GM12878 (cell line): ENCODE data around the gene SAMSN1. TPM values are rescaled to one million over a fixed set of nuclear protein-coding genes. Genes with fewer than 3 reads are reported as not detected.

Source experiments
- ATAC-seq: fragments of 200-7000 bp; cut with Tn5 transposase; 3 replicates; pipeline ENCODE4 v1.9.1; 2020; ENCODE audit warnings: mild to moderate bottlenecking, moderate library complexity
- BruUV-seq: library from RNA; stranded (reverse); fragments of 400-500 nt; replicated peaks from 2 replicates; lab custom pipeline; 2021; lab: Mats Ljungman, UMichigan
- CTCF ChIA-PET: fragments of 300-600 bp; sonication (Branson Sonifier 250); formaldehyde crosslinking; extraction: SDS; loops from one replicate; lab custom pipeline; 2021; ENCODE audit warnings: inconsistent platforms; lab: Yijun Ruan, JAX
- POLR2A ChIA-PET: fragments of 350-600 bp; formaldehyde crosslinking; extraction: SDS; loops from one replicate; lab custom pipeline; 2021; ENCODE audit warnings: inconsistent platforms; lab: Charles Lee
- RAD21 ChIA-PET: fragments of 300-600 bp; sonication (Branson Sonifier 250); formaldehyde crosslinking; loops from one replicate; lab custom pipeline; 2023; ENCODE audit warnings: antibody characterized with exemption; ENCODE audit not compliant: unreplicated experiment; lab: Charles Lee
- SMC1A ChIA-PET: fragments of 300-600 bp; sonication (Branson Sonifier 250); formaldehyde crosslinking; loops from one replicate; lab custom pipeline; 2023; ENCODE audit not compliant: unreplicated experiment, uncharacterized antibody; lab: Charles Lee
- DNase-seq: peaks from one replicate; pipeline ENCODE4 v3.0.0-alpha.2; 2011; ENCODE audit warnings: low read depth, low spot score
- FAIRE-seq: peaks from 3 replicates; lab custom pipeline; 2011; peaks lifted over from hg19 to GRCh38; lab: Jason Lieb, UNC
- H2AFZ ChIP-seq: 2 replicates; pipeline ENCODE4 v1.6.0; 2011; ENCODE audit warnings: low read depth, low read length, control low read depth; ENCODE audit not compliant: control insufficient read depth
- H3K27ac ChIP-seq: 2 replicates; pipeline ENCODE4 v1.5.1; 2011; ENCODE audit warnings: control low read depth; ENCODE audit not compliant: control insufficient read depth, insufficient read depth
- H3K27me3 ChIP-seq, 2 experiments: replicated peaks in 1 of 2; 2 replicates each; pipeline versions ENCODE4 v1.6.0 to v1.6.1; 2011; ENCODE audit warnings: low read length in 1 of 2; ENCODE audit not compliant: control insufficient read depth in 2 of 2, insufficient read depth in 2 of 2
- H3K36me3 ChIP-seq, 2 experiments: 2 replicates each; pipeline ENCODE4 v1.5.1; 2011; ENCODE audit warnings: low read length in 1 of 2; ENCODE audit not compliant: control insufficient read depth in 2 of 2, insufficient read depth in 2 of 2
- H3K4me1 ChIP-seq: 2 replicates; pipeline ENCODE4 v1.6.1; 2011; ENCODE audit warnings: mild to moderate bottlenecking, low read length, moderate library complexity, mixed read lengths; ENCODE audit not compliant: control insufficient read depth, insufficient read depth
- H3K4me2 ChIP-seq: 2 replicates; pipeline ENCODE4 v1.6.0; 2011; ENCODE audit warnings: control low read depth; ENCODE audit not compliant: control insufficient read depth, insufficient read depth
- H3K4me3 ChIP-seq: fragments of 200-600 bp; sonication (generic); 2 replicates; pipeline ENCODE4 v1.5.1; 2016
- H3K79me2 ChIP-seq: 2 replicates; pipeline ENCODE4 v1.6.0; 2011; ENCODE audit warnings: low read length; ENCODE audit not compliant: control insufficient read depth, insufficient read depth
- H3K9ac ChIP-seq: 2 replicates; pipeline ENCODE4 v1.8.0; 2011; ENCODE audit warnings: low read length, control low read depth, mixed read lengths; ENCODE audit not compliant: control insufficient read depth, insufficient read depth
- H3K9me3 ChIP-seq: replicated peaks from 3 replicates; pipeline ENCODE4 v1.5.1; 2011; ENCODE audit warnings: mild to moderate bottlenecking, low read length; ENCODE audit not compliant: control insufficient read depth, insufficient read depth
- H4K20me1 ChIP-seq: 2 replicates; pipeline ENCODE4 v1.6.0; 2011; ENCODE audit not compliant: control insufficient read depth, insufficient read depth
- CBFB ChIP-seq: IDR thresholded peaks from 2 replicates; pipeline ENCODE4 v1.6.1; 2016; ENCODE audit warnings: antibody characterized with exemption, low read depth
- EED ChIP-seq: sonication (generic); IDR thresholded peaks from 2 replicates; pipeline ENCODE4 v1.6.1; 2016; ENCODE audit warnings: antibody characterized with exemption, low read depth
- ESRRA ChIP-seq: IDR thresholded peaks from 2 replicates; pipeline ENCODE4 v1.6.1; 2012; ENCODE audit warnings: mild to moderate bottlenecking, low read length, improper control_type of control experiment
- IKZF1 ChIP-seq: fragments of 450-650 bp; conservative IDR thresholded peaks from 2 replicates; pipeline ENCODE4 v1.6.1; 2017; ENCODE audit warnings: antibody characterized with exemption, mild to moderate bottlenecking
- IKZF2 ChIP-seq, 2 experiments: fragments of 450-650 bp; IDR thresholded peaks; 2 replicates each; pipeline ENCODE4 v1.6.1; 2017; ENCODE audit warnings: mild to moderate bottlenecking in 2 of 2, moderate library complexity in 2 of 2
- IRF4 ChIP-seq: IDR thresholded peaks from 2 replicates; pipeline ENCODE4 v1.6.1; 2011; ENCODE audit warnings: low read depth, low read length
- LARP7 ChIP-seq: fragments of 450-650 bp; IDR thresholded peaks from 2 replicates; pipeline ENCODE4 v1.6.1; 2017; ENCODE audit warnings: mild to moderate bottlenecking
- MTA2 ChIP-seq: fragments of 450-650 bp; IDR thresholded peaks from 2 replicates; pipeline ENCODE4 v1.6.1; 2016; ENCODE audit warnings: low read depth, mild to moderate bottlenecking, moderate library complexity
- NFIC ChIP-seq: IDR thresholded peaks from 2 replicates; pipeline ENCODE4 v1.6.1; 2012; ENCODE audit warnings: low read depth, mild to moderate bottlenecking, inconsistent platforms, low read length, moderate library complexity
- NRF1 ChIP-seq: conservative IDR thresholded peaks from 2 replicates; pipeline ENCODE4 v1.6.1; 2011; ENCODE audit warnings: mild to moderate bottlenecking, low read depth, low read length, improper control_type of control experiment
- RUNX3 ChIP-seq: IDR thresholded peaks from 2 replicates; pipeline ENCODE4 v1.6.1; 2012; ENCODE audit warnings: low read length, inconsistent platforms
- SPI1 ChIP-seq: IDR thresholded peaks from 2 replicates; pipeline ENCODE4 v1.6.1; 2011; ENCODE audit warnings: low read depth, mild to moderate bottlenecking, low read length, moderate library complexity, borderline replicate concordance; ENCODE audit not compliant: insufficient read depth
- ZZZ3 ChIP-seq: IDR thresholded peaks from 2 replicates; pipeline ENCODE4 v1.6.1; 2011; ENCODE audit warnings: low read depth; ENCODE audit not compliant: control insufficient read depth, insufficient read length
- WGBS: methylation state at CpG from one replicate; pipeline ENCODE4 v1.1.6; 2016; ENCODE audit warnings: low lambda C conversion rate; ENCODE audit not compliant: insufficient replicate concordance, insufficient coverage; ENCODE audit errors: missing lambda C conversion rate; 5-methylcytosine and 5-hydroxymethylcytosine counted together
- in situ Hi-C: fragments of 300-500 bp; cut with MboI; formaldehyde crosslinking; loops from 9 replicates; pipeline ENCODE4 v1.14.3; 2018; ENCODE audit warnings: mixed read lengths
- intact Hi-C: fragments of 100-400 bp; cut with micrococcal nuclease; formaldehyde crosslinking; loops from one replicate; pipeline ENCODE4 v1.14.2; 2022; ENCODE audit not compliant: unreplicated experiment
- polyA plus RNA-seq, 11 experiments: library from polyadenylated mRNA; depleted of rRNA in 4 of 11; unstranded in 6 of 11; stranded (reverse) in 5 of 11; fragments of >200 nt; fragmentation: Nextera tagmentation in 4 of 11; fragmentation: Illumina TruSeq in 1 of 11; extraction: Ambion mirVana in 4 of 11; extraction: Trizol in 1 of 11; gene quantifications; 1 replicate in 1 of 11; 2 replicates in 10 of 11; pipeline versions ENCODE4 v1.2.1 to v1.2.3, GENCODE V29; 2011 to 2016; ENCODE audit warnings: inconsistent platforms in 2 of 11, missing spikeins in 2 of 11, low read depth in 1 of 11
- total RNA-seq, 4 experiments: library from RNA; depleted of rRNA in 3 of 4; stranded (reverse); fragments of >200 nt in 3 of 4; fragmentation: Illumina TruSeq in 1 of 4; extraction: Trizol in 1 of 4; gene quantifications; 2 replicates each; pipeline versions ENCODE4 v1.2.1 to v1.2.3, GENCODE V29; 2013 to 2021
- TF ChIP-seq, protein P1 (sequence below): fragments of 450-650 bp; formaldehyde crosslinking; IDR thresholded peaks from 2 replicates; pipeline ENCODE4 v1.4.0; 2020; ENCODE audit warnings: mild to moderate bottlenecking, moderate library complexity
- TF ChIP-seq, protein P2 (sequence below): fragments of 450-650 bp; IDR thresholded peaks from 2 replicates; pipeline ENCODE4 v1.6.1; 2017; ENCODE audit warnings: mild to moderate bottlenecking, moderate library complexity

The SAMSN1 gene
- total and polyA plus RNA-seq, 10 of the 15 experiments (the other 5 are each of a cell fraction or from before 2014, with no cell fraction given): 23.2 to 102 (median 44.9) TPM

DNA sequence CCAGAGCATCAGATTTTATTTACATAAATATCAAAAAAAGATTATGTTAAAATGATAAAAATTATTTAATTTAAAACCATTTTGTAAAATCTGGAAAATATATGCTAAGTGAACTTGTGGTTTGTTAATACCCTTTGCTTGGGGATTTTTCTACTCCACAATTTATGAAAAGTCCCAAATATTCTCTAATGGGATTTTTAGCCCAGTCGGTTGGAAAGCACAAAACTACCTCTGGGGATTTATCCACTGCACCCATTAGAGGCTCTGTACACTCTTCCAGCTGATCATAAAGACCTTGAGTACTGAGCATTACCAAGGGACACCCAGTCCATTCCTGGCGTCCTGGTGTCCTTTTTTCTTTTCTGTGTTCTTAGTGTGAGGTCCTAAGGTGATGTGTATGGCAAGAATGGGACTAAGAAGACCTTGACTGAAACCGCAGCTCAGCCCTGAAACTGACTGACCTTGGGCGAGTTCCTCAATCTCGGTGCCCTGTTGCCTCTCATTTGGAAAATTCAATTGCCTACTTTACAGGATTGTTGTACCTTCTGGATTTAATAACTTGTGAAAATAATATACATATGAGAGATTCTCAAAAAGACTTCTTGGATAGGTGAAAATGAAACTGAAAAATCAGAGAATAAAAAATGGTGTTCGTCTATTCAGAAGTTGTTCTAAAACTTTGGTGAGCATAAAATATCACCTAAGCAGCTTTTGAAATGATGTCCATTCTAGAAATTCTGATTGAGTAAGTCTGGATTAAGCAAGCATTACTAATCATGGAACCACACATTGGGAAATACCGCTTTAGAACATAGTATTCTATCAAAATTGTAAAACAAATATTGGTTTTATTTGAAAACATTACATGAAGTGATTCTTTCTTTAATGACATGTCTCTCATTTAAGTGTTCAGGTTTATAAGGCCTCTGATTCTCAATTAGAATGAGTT, 21.5 kb upstream of the SAMSN1 start:
- H2AFZ ChIP-seq: peak overlapping the region; percentile 61
- BruUV-seq: no TSS peak
- peak; percentile 81 for ATAC-seq
- intact Hi-C loops: no loop called here
- DNase-seq: no peak
- H4K20me1 ChIP-seq: no peaks in the 10 kb centered on the region
- ChIA-PET CTCF (interaction anchor here (1.1 to 2.3 kb wide), 4 partner anchors 9 to 26 kb away, joined by 3 to 7 read pairs (median 4); no protein-coding TSS in a partner anchor), SMC1A (interaction anchor here (0.6 to 9.1 kb wide), 11 partner anchors 11 to 169 kb away, joined by 3 to 81 read pairs (median 4); no protein-coding TSS in a partner anchor), RAD21 (interaction anchor here (0.7 to 2.0 kb wide), 8 partner anchors 9 to 195 kb away, joined by 3 to 7 read pairs (median 4); no protein-coding TSS in a partner anchor), POLR2A (interaction anchor here (0.6 to 1.7 kb wide), 3 partner anchors 8 to 165 kb away, joined by 3 to 6 read pairs (median 6); no protein-coding TSS in a partner anchor)
- TF ChIP-seq RUNX3: peak; percentile 81
- peak; percentile 73 for TF ChIP-seq SPI1
- TF ChIP-seq, protein P1, sequence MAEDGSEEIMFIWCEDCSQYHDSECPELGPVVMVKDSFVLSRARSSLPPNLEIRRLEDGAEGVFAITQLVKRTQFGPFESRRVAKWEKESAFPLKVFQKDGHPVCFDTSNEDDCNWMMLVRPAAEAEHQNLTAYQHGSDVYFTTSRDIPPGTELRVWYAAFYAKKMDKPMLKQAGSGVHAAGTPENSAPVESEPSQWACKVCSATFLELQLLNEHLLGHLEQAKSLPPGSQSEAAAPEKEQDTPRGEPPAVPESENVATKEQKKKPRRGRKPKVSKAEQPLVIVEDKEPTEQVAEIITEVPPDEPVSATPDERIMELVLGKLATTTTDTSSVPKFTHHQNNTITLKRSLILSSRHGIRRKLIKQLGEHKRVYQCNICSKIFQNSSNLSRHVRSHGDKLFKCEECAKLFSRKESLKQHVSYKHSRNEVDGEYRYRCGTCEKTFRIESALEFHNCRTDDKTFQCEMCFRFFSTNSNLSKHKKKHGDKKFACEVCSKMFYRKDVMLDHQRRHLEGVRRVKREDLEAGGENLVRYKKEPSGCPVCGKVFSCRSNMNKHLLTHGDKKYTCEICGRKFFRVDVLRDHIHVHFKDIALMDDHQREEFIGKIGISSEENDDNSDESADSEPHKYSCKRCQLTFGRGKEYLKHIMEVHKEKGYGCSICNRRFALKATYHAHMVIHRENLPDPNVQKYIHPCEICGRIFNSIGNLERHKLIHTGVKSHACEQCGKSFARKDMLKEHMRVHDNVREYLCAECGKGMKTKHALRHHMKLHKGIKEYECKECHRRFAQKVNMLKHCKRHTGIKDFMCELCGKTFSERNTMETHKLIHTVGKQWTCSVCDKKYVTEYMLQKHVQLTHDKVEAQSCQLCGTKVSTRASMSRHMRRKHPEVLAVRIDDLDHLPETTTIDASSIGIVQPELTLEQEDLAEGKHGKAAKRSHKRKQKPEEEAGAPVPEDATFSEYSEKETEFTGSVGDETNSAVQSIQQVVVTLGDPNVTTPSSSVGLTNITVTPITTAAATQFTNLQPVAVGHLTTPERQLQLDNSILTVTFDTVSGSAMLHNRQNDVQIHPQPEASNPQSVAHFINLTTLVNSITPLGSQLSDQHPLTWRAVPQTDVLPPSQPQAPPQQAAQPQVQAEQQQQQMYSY (CRISPR knock-in tag): no peak
- TF ChIP-seq ESRRA: no peak
- TF ChIP-seq, protein P2, sequence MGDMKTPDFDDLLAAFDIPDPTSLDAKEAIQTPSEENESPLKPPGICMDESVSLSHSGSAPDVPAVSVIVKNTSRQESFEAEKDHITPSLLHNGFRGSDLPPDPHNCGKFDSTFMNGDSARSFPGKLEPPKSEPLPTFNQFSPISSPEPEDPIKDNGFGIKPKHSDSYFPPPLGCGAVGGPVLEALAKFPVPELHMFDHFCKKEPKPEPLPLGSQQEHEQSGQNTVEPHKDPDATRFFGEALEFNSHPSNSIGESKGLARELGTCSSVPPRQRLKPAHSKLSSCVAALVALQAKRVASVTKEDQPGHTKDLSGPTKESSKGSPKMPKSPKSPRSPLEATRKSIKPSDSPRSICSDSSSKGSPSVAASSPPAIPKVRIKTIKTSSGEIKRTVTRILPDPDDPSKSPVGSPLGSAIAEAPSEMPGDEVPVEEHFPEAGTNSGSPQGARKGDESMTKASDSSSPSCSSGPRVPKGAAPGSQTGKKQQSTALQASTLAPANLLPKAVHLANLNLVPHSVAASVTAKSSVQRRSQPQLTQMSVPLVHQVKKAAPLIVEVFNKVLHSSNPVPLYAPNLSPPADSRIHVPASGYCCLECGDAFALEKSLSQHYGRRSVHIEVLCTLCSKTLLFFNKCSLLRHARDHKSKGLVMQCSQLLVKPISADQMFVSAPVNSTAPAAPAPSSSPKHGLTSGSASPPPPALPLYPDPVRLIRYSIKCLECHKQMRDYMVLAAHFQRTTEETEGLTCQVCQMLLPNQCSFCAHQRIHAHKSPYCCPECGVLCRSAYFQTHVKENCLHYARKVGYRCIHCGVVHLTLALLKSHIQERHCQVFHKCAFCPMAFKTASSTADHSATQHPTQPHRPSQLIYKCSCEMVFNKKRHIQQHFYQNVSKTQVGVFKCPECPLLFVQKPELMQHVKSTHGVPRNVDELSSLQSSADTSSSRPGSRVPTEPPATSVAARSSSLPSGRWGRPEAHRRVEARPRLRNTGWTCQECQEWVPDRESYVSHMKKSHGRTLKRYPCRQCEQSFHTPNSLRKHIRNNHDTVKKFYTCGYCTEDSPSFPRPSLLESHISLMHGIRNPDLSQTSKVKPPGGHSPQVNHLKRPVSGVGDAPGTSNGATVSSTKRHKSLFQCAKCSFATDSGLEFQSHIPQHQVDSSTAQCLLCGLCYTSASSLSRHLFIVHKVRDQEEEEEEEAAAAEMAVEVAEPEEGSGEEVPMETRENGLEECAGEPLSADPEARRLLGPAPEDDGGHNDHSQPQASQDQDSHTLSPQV: 0 out of 2 replicates have a peak, but pooled peaks have one; percentile 13
- TF ChIP-seq IRF4: no peak
- no peak for TF ChIP-seq LARP7
- TF ChIP-seq ZZZ3: no peak
- TF ChIP-seq MTA2: 0 out of 2 replicates have a peak, but pooled peaks have one; percentile 6
- no peak for TF ChIP-seq NRF1
- peak; percentile 74 for TF ChIP-seq EED
- TF ChIP-seq NFIC: no peak; the same call in 1 of the 2 replicates
- TF ChIP-seq CBFB: peak; percentile 69
- peak in 1 of 2 experiments; percentile 46; a peak in 3 of 4 replicates for TF ChIP-seq IKZF2 (IDR thresholded peaks at IDR 0.05)
- TF ChIP-seq IKZF1: peak; percentile 39
- no peaks in the 10 kb centered on the region for H3K36me3 ChIP-seq
- peaks cover 22% of the 10 kb centered on the region for H3K4me1 ChIP-seq
- H3K27ac ChIP-seq: peak overlapping the region; percentile 69
- H3K79me2 ChIP-seq: no peaks in the 10 kb centered on the region
- WGBS: 10% methylated on average over 7 of the region's 7 CpGs
- in situ Hi-C loops: no loop called here
- peak overlapping the region; percentile 53; the same call in 1 of the 2 replicates for H3K9ac ChIP-seq
- peak overlapping the region; percentile 89 for H3K4me2 ChIP-seq
- no peak for FAIRE-seq
- H3K9me3 ChIP-seq: no peaks in the 10 kb centered on the region; the same call in 1 of the 3 replicates
- peak overlapping the region; percentile 42 for H3K4me3 ChIP-seq
- H3K27me3 ChIP-seq: no peaks in the 10 kb centered on the region
